RWPE2 (cell line): Measurements from ENCODE around the gene SLC22A5.
A peak's percentile ranks its signal among the peaks of the same experiment; 100 is the strongest.

Experiments used
- ATAC-seq: fragments of 200-7000 bp; cut with Tn5 transposase; 3 replicates; pipeline ENCODE4 v1.9.1; 2021; ENCODE audit warnings: low read depth
- DNase-seq: peaks from one replicate; pipeline ENCODE4 v3.0.0-alpha.2; 2020; ENCODE audit warnings: low spot score
- H3K27ac ChIP-seq: fragments of 450-650 bp; 2 replicates; pipeline ENCODE4 v1.5.1; 2017; ENCODE audit warnings: mild to moderate bottlenecking; ENCODE audit not compliant: poor library complexity, severe bottlenecking
- H3K27me3 ChIP-seq: fragments of 250-450 bp; sonication (Bioruptor Pico); 2 replicates; pipeline ENCODE4 v1.5.1; 2021; ENCODE audit warnings: mild to moderate bottlenecking, moderate library complexity; ENCODE audit not compliant: insufficient read depth, poor library complexity, severe bottlenecking
- H3K36me3 ChIP-seq: fragments of 250-450 bp; sonication (Bioruptor Pico); 2 replicates; pipeline ENCODE4 v1.5.1; 2020; ENCODE audit warnings: low read depth, mild to moderate bottlenecking, moderate library complexity
- H3K4me1 ChIP-seq: fragments of 250-450 bp; sonication (Bioruptor Pico); 2 replicates; pipeline ENCODE4 v1.5.1; 2021; ENCODE audit warnings: mild to moderate bottlenecking, moderate library complexity; ENCODE audit not compliant: insufficient read depth, poor library complexity, severe bottlenecking
- H3K4me3 ChIP-seq: fragments of 250-450 bp; sonication (Bioruptor Pico); 2 replicates; pipeline ENCODE4 v1.5.1; 2021; ENCODE audit warnings: mild to moderate bottlenecking, moderate library complexity; ENCODE audit not compliant: severe bottlenecking
- H3K9me3 ChIP-seq: fragments of 250-450 bp; sonication (Bioruptor Pico); 2 replicates; pipeline ENCODE4 v1.5.1; 2021; ENCODE audit warnings: mild to moderate bottlenecking, moderate library complexity; ENCODE audit not compliant: severe bottlenecking
- TF ChIP-seq, protein P1 (sequence below): fragments of 450-650 bp; IDR thresholded peaks from one replicate; pipeline ENCODE4 v1.5.1; 2017; ENCODE audit warnings: mild to moderate bottlenecking, moderate library complexity; ENCODE audit not compliant: poor library complexity, severe bottlenecking

Gene SLC22A5

DNA sequence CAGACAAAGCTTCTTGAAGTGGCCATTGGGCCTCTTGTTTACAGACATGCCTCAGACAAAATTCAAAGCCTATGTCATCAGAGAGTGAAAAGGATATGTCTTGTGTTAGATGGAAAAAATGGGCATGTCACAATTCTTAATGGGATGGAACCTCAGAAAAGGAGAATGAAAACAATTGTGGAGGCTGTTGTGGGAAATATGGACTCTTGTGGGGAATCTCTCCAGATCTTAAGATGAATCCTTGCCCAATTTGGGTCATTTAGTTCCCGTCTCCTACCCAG, 19.5 kb downstream of the SLC22A5 start:
- ATAC-seq, result no peak
- peak overlapping the region; percentile 93 for H3K27ac ChIP-seq
- no peaks in the 10 kb centered on the region for H3K9me3 ChIP-seq
- no peak overlapping the region for H3K4me3 ChIP-seq
- TF ChIP-seq, protein P1, sequence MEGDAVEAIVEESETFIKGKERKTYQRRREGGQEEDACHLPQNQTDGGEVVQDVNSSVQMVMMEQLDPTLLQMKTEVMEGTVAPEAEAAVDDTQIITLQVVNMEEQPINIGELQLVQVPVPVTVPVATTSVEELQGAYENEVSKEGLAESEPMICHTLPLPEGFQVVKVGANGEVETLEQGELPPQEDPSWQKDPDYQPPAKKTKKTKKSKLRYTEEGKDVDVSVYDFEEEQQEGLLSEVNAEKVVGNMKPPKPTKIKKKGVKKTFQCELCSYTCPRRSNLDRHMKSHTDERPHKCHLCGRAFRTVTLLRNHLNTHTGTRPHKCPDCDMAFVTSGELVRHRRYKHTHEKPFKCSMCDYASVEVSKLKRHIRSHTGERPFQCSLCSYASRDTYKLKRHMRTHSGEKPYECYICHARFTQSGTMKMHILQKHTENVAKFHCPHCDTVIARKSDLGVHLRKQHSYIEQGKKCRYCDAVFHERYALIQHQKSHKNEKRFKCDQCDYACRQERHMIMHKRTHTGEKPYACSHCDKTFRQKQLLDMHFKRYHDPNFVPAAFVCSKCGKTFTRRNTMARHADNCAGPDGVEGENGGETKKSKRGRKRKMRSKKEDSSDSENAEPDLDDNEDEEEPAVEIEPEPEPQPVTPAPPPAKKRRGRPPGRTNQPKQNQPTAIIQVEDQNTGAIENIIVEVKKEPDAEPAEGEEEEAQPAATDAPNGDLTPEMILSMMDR, result no peak
- no peaks in the 10 kb centered on the region for H3K27me3 ChIP-seq
- H3K4me1 ChIP-seq, result peaks cover 35% of the 10 kb centered on the region
- no peak for DNase-seq
- H3K36me3 ChIP-seq, result peaks cover 34% of the 10 kb centered on the region

DNA sequence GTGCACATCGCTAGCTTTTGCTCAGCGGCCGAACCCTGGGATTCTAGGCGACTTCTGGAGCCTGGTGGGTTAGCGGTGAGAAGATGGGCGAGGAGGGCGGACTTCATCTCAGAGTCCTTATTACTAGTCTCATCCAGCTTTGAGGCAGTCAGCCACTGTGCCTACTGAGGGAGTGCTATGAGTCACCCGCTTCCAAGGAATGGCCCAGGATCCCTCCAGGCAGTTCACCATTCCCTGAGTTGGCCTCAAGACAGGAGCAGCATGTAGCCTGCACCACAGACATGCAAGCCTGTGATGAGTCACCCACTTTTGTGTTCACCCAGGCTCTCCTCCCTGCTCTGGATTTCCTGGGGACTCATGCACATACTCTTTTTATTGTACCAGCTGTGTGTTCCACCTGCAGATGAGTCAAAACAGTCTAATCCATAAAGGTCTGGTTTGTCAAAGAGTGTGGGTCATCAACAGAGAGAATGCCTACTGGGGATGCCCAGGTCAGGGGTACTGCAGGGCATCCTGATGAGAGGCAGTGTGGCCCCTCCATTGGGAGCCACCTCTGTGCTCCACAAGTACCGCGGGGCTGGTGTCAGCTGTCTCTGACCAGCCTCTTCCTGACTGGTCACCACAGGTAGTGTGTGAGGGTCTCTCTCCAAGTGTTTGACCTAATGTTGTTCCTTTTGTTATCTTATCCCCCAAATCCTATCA, 20.2 kb downstream of the SLC22A5 start:
- H3K4me3 ChIP-seq, result no peak overlapping the region
- H3K27me3 ChIP-seq, result no peaks in the 10 kb centered on the region
- peaks cover 40% of the 10 kb centered on the region for H3K36me3 ChIP-seq
- H3K9me3 ChIP-seq, result no peaks in the 10 kb centered on the region
- DNase-seq (peak; percentile 100), ATAC-seq (peak; percentile 84)
- H3K4me1 ChIP-seq, result peaks cover 35% of the 10 kb centered on the region
- TF ChIP-seq, protein P1, result no peak
- H3K27ac ChIP-seq, result peak overlapping the region; percentile 93

DNA sequence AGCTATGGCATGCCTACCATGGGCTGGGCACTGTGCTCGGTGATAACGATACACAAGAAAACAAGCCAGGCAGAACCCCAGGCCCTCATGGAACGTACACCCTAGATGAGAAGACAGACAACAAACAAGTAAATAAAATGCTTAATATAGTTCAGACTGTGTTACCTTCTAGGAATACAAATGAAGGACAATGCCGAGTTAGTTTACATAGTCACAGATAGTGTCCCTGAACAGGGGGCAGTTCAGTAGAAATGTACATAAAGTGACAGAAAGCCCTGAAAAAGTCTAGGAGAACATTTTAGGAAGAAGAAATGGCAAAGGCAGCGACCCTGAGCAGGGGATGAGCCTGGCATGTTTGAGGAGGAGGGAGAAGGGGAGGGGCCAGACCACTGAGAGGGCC, 21.7 kb downstream of the SLC22A5 start:
- Histone ChIP-seq H3K27me3 (no peaks in the 10 kb centered on the region), H3K36me3 (peaks cover 42% of the 10 kb centered on the region; the same call in 1 of the 2 replicates), H3K4me1 (peaks cover 35% of the 10 kb centered on the region), H3K27ac (peak overlapping the region; percentile 93), H3K9me3 (no peaks in the 10 kb centered on the region), H3K4me3 (no peak overlapping the region)
- ATAC-seq (no peak), DNase-seq (no peak)
- TF ChIP-seq, protein P1, result no peak

DNA sequence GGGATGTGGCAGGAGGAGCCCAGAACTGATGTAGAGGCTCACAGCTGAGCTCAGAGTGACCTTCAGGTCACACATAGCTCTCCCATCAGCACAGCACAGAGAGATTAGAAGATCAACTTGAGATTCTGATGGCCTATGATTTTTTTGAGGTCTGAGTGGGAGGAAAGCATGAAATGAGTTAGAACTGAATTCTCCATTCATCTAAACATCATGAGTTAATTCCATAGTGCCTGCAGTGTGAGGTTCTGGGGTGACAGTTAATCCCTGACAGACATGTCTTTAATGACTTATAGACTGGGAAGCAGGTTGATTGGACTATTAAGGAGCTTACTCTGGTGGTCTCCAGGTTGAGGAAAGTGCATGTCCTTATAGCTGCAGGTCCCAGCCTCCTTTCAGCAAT, 22.4 kb downstream of the SLC22A5 start:
- Histone ChIP-seq H3K4me1 (peaks cover 32% of the 10 kb centered on the region), H3K27ac (no peak overlapping the region), H3K9me3 (no peaks in the 10 kb centered on the region), H3K27me3 (no peaks in the 10 kb centered on the region), H3K36me3 (peaks cover 42% of the 10 kb centered on the region; the same call in 1 of the 2 replicates), H3K4me3 (no peak overlapping the region)
- TF ChIP-seq, protein P1, result no peak
- DNase-seq, result no peak
- ATAC-seq, result no peak

DNA sequence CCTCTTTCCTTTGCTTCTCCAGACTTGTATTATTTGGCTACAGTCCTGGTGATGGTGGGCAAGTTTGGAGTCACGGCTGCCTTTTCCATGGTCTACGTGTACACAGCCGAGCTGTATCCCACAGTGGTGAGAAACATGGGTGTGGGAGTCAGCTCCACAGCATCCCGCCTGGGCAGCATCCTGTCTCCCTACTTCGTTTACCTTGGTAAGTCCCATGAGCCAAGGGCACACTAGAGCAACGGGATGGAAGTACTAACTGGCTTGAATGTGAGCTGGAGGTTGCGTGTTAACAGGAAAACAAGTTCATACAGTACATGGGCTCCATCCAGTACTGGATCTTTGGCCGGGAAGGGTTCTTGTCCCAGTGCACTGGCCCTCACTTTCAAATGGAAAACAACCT, 22.9 kb downstream of the SLC22A5 start:
- H3K36me3 ChIP-seq, result peaks cover 42% of the 10 kb centered on the region; the same call in 1 of the 2 replicates
- H3K4me3 ChIP-seq, result no peak overlapping the region
- no peak overlapping the region for H3K27ac ChIP-seq
- ATAC-seq (no peak), DNase-seq (no peak)
- TF ChIP-seq, protein P1, result no peak
- peaks cover 28% of the 10 kb centered on the region for H3K4me1 ChIP-seq
- no peaks in the 10 kb centered on the region for H3K27me3 ChIP-seq
- no peaks in the 10 kb centered on the region for H3K9me3 ChIP-seq
